Measurements from ENCODE around the gene CARMIL1. TPM values are rescaled to one million over a fixed set of nuclear protein-coding genes. Genes with fewer than 3 reads are reported as not detected.

CARMIL1 gene
- total and polyA plus RNA-seq, 10 of the 15 experiments (the other 5 are each of a cell fraction or from before 2014, with no cell fraction given): 6.4 to 18.1 (median 10.3) TPM

DNA sequence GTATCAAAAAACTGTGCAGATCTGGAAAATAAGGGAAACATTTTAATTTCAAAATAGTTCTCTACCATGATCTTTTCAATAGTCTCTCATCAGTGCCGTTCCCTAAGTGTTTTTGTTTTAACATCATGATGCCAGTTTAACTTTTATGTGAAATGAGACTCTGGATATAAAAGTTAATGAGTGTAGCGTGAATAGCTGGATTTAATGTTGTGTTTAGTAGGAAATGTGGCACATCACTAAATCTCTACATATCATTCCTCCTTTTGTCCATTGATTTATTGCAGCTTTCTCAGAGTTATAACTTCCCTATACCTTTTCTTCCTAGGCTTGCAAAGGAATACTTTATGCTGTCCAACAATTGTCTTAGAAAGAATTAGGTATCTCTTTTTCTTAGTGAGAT is 291.4 kb downstream of the CARMIL1 start:
- H3K4me3 ChIP-seq: no peak overlapping the region
- no peaks in the 10 kb centered on the region for H3K36me3 ChIP-seq (ENCODE audit: control insufficient read depth in 2 of 2, insufficient read depth in 2 of 2, low read length in 1 of 2)
- SMC1A ChIA-PET (ENCODE audit: uncharacterized antibody, unreplicated experiment): interaction anchor here (1.0 kb wide), 1 partner anchor 10 kb away, joined by 4 read pairs; no protein-coding TSS in a partner anchor
- WGBS (ENCODE audit: insufficient coverage, insufficient replicate concordance, low lambda C conversion rate, missing lambda C conversion rate): 26% methylated on average over 2 of the region's 2 CpGs
- no TSS peak for BruUV-seq (replicated peaks)
- no peaks in the 10 kb centered on the region for H3K4me1 ChIP-seq (ENCODE audit: control insufficient read depth, insufficient read depth, low read length)
- FAIRE-seq: no peak
- no peak overlapping the region for H3K27ac ChIP-seq (ENCODE audit: control insufficient read depth, insufficient read depth)
- DNase-seq (ENCODE audit: low read depth, low spot score): no peak
- H2AFZ ChIP-seq (ENCODE audit: control insufficient read depth, low read depth, low read length): no peak overlapping the region
- CTCF ChIA-PET: no interaction called here
- no peak for TF ChIP-seq JUND (IDR thresholded peaks at IDR 0.05; ENCODE audit: low read depth, low read length)
- no peak for TF ChIP-seq ZNF24 (IDR thresholded peaks at IDR 0.05)
- TF ChIP-seq, protein P1, sequence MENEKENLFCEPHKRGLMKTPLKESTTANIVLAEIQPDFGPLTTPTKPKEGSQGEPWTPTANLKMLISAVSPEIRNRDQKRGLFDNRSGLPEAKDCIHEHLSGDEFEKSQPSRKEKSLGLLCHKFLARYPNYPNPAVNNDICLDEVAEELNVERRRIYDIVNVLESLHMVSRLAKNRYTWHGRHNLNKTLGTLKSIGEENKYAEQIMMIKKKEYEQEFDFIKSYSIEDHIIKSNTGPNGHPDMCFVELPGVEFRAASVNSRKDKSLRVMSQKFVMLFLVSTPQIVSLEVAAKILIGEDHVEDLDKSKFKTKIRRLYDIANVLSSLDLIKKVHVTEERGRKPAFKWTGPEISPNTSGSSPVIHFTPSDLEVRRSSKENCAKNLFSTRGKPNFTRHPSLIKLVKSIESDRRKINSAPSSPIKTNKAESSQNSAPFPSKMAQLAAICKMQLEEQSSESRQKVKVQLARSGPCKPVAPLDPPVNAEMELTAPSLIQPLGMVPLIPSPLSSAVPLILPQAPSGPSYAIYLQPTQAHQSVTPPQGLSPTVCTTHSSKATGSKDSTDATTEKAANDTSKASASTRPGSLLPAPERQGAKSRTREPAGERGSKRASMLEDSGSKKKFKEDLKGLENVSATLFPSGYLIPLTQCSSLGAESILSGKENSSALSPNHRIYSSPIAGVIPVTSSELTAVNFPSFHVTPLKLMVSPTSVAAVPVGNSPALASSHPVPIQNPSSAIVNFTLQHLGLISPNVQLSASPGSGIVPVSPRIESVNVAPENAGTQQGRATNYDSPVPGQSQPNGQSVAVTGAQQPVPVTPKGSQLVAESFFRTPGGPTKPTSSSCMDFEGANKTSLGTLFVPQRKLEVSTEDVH (IDR thresholded peaks at IDR 0.05; ENCODE audit: low read depth, partially characterized antibody): no peak
- TF ChIP-seq, protein P2, sequence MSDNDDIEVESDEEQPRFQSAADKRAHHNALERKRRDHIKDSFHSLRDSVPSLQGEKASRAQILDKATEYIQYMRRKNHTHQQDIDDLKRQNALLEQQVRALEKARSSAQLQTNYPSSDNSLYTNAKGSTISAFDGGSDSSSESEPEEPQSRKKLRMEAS (IDR thresholded peaks at IDR 0.05; ENCODE audit: low read depth, low read length): no peak
- no peak for TF ChIP-seq SIX5 (IDR thresholded peaks at IDR 0.05; ENCODE audit: low read depth, low read length, severe bottlenecking)
- no peak for TF ChIP-seq RUNX3 (IDR thresholded peaks at IDR 0.05; ENCODE audit: low read length)
- no peak for TF ChIP-seq ZNF622 (IDR thresholded peaks at IDR 0.05)
- no peak for TF ChIP-seq JUNB (IDR thresholded peaks at IDR 0.05)
- RAD21 ChIA-PET (ENCODE audit: unreplicated experiment): interaction anchor here (0.8 kb wide), 1 partner anchor 80 kb away, joined by 3 read pairs; no protein-coding TSS in a partner anchor
- POLR2A ChIA-PET: no interaction called here
- H4K20me1 ChIP-seq (ENCODE audit: control insufficient read depth, insufficient read depth): no peaks in the 10 kb centered on the region
- no peak overlapping the region for H3K9ac ChIP-seq (ENCODE audit: control insufficient read depth, insufficient read depth, low read length)
- no peak for ATAC-seq
- H3K9me3 ChIP-seq (replicated peaks; ENCODE audit: control insufficient read depth, insufficient read depth, low read length): no peaks in the 10 kb centered on the region
- intact Hi-C loops (cut with micrococcal nuclease; ENCODE audit: unreplicated experiment) (no loop called here), in situ Hi-C loops (cut with MboI) (no loop called here)
- H3K79me2 ChIP-seq (ENCODE audit: control insufficient read depth, insufficient read depth, low read length): no peaks in the 10 kb centered on the region
- no peak overlapping the region for H3K4me2 ChIP-seq (ENCODE audit: control insufficient read depth, insufficient read depth)
- no peaks in the 10 kb centered on the region for H3K27me3 ChIP-seq (replicated peaks in 1 of 2; ENCODE audit: control insufficient read depth in 2 of 2, insufficient read depth in 2 of 2, low read length in 1 of 2)
